SU-DHL-6 (cell line): ENCODE data around the gene PRM3.

Source experiments
- EZH2phosphoT487 ChIP-seq: fragments of 200-600 bp; sonication (generic), shearing (Covaris generic); conservative IDR thresholded peaks from 2 replicates; pipeline ENCODE4 v1.6.1; 2018; ENCODE audit warnings: mild to moderate bottlenecking, antibody characterized with exemption, low read length, moderate library complexity, mixed read lengths
- TF ChIP-seq, protein P1 (sequence below): fragments of 200-600 bp; sonication (generic); IDR thresholded peaks from one replicate; pipeline ENCODE4 v1.5.1; 2017; ENCODE audit warnings: antibody characterized with exemption, mild to moderate bottlenecking, low read length, moderate library complexity; ENCODE audit not compliant: insufficient read depth, poor library complexity, severe bottlenecking

DNA sequence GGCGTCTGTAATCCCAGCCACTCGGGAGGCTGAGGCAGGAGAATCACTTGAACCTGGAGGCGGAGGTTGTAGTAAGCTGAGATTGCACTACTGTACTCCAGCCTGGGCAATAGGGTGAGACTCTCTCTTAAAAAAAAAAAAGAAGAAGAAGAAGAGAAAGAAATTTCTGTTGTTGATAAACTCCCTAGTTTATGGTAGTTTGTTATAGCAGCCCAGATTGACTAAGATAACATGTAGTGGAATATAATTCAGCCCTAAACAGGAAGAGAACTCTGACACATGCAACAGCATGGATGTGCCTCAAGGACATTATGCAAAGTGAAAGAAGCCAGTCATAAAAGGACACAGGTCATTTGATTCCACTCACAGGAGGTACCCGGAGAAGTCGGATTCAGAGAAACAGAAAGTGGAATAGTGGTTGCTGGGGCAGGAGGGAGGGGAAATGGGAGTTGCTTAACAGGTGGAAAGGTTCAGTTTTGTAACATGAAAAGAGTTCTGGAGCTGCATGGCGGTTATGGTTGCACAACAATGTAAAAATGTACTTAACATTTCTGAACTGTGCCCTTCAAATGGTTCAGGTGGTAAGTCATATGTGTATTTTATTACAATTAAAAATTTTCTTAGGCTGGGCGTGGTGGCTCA, 33.7 kb upstream of the PRM3 start:
- TF ChIP-seq, protein P1, sequence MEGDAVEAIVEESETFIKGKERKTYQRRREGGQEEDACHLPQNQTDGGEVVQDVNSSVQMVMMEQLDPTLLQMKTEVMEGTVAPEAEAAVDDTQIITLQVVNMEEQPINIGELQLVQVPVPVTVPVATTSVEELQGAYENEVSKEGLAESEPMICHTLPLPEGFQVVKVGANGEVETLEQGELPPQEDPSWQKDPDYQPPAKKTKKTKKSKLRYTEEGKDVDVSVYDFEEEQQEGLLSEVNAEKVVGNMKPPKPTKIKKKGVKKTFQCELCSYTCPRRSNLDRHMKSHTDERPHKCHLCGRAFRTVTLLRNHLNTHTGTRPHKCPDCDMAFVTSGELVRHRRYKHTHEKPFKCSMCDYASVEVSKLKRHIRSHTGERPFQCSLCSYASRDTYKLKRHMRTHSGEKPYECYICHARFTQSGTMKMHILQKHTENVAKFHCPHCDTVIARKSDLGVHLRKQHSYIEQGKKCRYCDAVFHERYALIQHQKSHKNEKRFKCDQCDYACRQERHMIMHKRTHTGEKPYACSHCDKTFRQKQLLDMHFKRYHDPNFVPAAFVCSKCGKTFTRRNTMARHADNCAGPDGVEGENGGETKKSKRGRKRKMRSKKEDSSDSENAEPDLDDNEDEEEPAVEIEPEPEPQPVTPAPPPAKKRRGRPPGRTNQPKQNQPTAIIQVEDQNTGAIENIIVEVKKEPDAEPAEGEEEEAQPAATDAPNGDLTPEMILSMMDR = no peak
- TF ChIP-seq EZH2phosphoT487 = no peak
